BE2C (cell line): ENCODE measurements around the gene CASKIN1.

ENCODE experiments used
- DNase-seq: peaks from one replicate; pipeline ENCODE4 v3.0.0-alpha.2; 2020
- H3K27me3 ChIP-seq: fragments of 250-450 bp; sonication (Bioruptor Pico); 2 replicates; pipeline ENCODE4 v1.5.1; 2020; ENCODE audit warnings: mild to moderate bottlenecking
- H3K36me3 ChIP-seq: fragments of 250-450 bp; sonication (Bioruptor Pico); 2 replicates; pipeline ENCODE4 v1.5.1; 2020; ENCODE audit warnings: mild to moderate bottlenecking
- H3K4me1 ChIP-seq: fragments of 250-450 bp; sonication (Bioruptor Pico); 2 replicates; pipeline ENCODE4 v1.5.1; 2020
- H3K4me3 ChIP-seq: 2 replicates; pipeline ENCODE4 v1.5.1; 2011; ENCODE audit warnings: low read depth, low read length
- H3K9me3 ChIP-seq: fragments of 250-450 bp; sonication (Bioruptor Pico); 2 replicates; pipeline ENCODE4 v1.5.1; 2020
- TF ChIP-seq, protein P1 (sequence below): IDR thresholded peaks from 2 replicates; pipeline ENCODE4 v1.5.1; 2012; ENCODE audit warnings: mild to moderate bottlenecking, low read depth, low read length

The CASKIN1 gene

DNA sequence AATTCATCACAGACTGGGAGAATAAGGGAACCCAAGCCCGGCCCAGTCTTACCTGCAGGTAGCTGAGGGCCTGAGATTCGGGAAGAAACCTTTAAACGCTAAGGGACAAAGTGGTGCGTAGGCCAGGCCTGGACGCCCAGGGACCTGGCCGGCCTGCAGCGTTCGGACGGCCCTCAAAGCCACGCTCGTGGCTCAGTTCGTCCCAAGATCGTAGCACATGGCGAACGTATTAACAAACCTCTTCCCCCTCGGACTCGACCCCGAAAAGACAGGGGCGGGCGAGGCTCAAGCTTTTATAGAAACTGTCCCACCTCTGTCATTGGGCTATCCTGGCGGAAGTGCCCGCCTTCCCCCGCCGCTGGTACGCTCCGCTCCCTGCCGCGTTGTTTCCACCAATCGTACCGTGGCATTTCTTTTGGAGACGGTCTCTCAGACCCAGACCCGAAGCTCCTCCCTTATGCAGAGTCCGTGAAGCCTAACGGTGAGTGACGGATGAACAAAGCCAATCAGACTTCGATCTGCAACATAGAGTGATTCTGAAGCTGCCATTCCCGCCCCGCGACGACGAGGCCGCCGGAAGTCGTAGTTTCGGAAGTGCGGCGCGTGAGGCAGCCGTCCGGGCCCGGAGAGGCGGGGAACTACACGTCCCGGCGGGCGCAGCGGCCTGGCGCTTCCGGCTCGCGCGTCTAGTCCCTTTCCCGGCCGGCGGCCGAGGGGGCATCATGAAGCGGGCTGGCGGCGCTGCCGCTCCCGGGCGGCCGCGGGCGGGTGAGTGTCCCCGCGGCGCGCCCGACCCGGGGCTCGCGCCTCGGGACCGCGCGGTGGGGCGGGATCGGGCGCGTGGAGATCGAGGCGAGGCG is 41.1 kb downstream of the CASKIN1 start, which contains the start of gene TRAF7:
TRAF7 (plus strand) TSS at position 692 of the 860 bp plus-strand sequence. CDS start 8,139 bp downstream, outside the sequence.
- H3K4me1 ChIP-seq: peaks cover 24% of the 10 kb centered on the region
- peaks cover 36% of the 10 kb centered on the region for H3K36me3 ChIP-seq
- TF ChIP-seq, protein P1, sequence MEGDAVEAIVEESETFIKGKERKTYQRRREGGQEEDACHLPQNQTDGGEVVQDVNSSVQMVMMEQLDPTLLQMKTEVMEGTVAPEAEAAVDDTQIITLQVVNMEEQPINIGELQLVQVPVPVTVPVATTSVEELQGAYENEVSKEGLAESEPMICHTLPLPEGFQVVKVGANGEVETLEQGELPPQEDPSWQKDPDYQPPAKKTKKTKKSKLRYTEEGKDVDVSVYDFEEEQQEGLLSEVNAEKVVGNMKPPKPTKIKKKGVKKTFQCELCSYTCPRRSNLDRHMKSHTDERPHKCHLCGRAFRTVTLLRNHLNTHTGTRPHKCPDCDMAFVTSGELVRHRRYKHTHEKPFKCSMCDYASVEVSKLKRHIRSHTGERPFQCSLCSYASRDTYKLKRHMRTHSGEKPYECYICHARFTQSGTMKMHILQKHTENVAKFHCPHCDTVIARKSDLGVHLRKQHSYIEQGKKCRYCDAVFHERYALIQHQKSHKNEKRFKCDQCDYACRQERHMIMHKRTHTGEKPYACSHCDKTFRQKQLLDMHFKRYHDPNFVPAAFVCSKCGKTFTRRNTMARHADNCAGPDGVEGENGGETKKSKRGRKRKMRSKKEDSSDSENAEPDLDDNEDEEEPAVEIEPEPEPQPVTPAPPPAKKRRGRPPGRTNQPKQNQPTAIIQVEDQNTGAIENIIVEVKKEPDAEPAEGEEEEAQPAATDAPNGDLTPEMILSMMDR: no peak
- no peaks in the 10 kb centered on the region for H3K27me3 ChIP-seq
- H3K9me3 ChIP-seq: no peaks in the 10 kb centered on the region
- peak; percentile 99 for DNase-seq
- H3K4me3 ChIP-seq: peak within 1 kb of the TSS; percentile 100

DNA sequence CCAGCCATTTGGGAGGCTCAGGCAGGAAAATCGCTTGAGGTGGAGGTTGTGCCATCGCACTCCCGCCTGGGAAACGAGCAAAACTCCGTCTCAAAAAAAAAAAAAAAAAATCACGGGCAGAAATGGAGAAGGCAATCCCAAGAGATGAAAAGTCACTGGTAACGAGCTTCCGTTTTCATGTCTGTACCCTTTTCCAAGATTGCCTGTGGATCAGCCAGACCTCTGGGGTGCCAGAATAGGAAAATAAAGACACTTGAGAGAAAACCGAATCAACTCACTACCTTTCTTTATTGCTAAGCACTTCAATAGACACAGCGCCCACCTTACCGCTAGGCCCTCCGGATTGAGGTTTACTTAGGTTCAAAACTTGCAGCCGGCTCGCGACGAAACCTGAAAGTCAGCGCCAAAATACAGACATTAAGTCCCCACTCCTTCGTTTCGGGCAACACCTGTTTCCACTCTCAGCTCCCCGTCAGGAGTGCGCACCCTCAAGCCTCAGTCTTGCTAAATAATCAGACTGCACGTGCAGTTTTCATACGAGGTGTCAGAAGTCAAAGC is 41.8 kb downstream of the CASKIN1 start:
- Histone ChIP-seq H3K4me3 (peak overlapping the region; percentile 100), H3K9me3 (no peaks in the 10 kb centered on the region), H3K4me1 (peaks cover 28% of the 10 kb centered on the region), H3K27me3 (no peaks in the 10 kb centered on the region), H3K36me3 (peaks cover 36% of the 10 kb centered on the region)
- TF ChIP-seq, protein P1: no peak
- no peak for DNase-seq

DNA sequence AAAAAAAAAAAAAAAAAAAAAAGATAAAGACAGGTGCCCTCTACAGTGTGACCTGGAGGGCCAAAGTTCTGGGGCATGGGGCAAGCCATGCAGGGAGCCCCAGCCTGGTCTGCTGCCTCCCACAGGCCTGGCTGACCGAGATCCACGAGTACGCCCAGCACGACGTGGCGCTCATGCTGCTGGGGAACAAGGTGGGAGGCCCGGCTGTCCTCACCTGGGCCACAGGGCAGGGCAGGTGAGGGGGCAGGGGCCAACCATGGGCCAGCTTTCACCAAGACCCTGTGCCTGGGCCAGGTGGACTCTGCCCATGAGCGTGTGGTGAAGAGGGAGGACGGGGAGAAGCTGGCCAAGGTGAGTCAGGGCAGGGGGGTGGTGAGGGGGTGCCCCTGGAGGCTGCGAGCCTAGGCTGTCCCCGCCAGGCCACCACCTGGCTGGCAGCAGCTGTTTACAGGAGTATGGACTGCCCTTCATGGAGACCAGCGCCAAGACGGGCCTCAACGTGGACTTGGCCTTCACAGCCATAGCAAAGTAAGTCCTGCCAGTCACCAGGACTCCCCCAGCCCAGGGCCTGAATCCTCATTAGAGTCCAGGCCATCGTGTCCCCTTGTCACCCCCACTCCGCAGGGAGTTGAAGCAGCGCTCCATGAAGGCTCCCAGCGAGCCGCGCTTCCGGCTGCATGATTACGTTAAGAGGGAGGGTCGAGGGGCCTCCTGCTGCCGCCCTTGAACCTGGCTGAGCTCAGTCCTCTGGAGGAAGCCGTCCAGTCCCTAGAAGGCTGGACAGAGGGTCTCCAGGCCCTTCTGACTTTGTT is 43.5 kb downstream of the CASKIN1 start:
- H3K9me3 ChIP-seq: no peaks in the 10 kb centered on the region
- DNase-seq: peak; percentile 69
- H3K27me3 ChIP-seq: no peaks in the 10 kb centered on the region
- H3K4me1 ChIP-seq: peaks cover 28% of the 10 kb centered on the region
- peak overlapping the region; percentile 100 for H3K4me3 ChIP-seq
- H3K36me3 ChIP-seq: peaks cover 36% of the 10 kb centered on the region
- TF ChIP-seq, protein P1: no peak

DNA sequence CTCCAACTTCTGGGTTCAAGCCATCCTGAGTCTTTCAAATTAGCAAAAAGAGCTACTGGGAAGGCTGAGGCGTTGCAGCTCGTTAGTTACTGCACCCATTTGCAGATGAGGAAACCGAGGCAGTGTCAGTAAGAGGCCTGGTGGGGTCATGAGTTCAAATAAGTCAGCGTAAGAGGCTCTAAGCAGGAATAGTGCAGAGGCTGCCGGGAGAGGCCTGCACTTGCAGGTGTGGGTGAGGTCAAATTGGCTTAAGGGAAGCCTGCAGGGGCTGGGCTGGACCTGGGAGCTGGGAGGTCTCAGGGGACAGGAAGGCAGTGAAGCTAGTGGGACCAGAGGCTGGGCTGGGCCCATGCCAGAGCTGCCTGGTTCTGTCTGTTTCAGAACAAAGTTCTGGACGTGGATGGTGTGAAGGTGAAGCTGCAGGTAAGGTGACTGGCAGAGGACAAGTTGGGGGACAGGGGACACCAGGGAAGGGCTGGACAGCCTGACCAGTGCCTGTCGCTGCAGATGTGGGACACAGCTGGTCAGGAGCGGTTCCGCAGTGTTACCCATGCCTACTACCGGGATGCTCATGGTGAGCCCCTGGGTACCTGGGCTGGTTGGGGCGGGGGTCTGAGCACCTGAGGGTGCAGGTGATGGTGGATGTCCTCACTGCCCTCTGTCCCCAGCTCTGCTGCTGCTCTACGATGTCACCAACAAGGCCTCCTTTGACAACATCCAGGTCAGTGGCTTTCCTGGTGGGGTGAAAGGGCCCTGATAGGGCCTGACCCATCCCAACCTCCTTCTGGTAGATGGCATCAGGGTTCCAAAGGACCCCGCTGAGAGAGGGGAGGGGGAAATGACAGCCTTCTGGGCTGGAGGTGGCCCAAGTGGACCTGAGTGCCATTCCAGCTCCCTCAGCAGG is 45.0 kb downstream of the CASKIN1 start:
- Histone ChIP-seq H3K4me3 (peak overlapping the region; percentile 100), H3K4me1 (peaks cover 32% of the 10 kb centered on the region), H3K36me3 (peaks cover 36% of the 10 kb centered on the region), H3K27me3 (no peaks in the 10 kb centered on the region), H3K9me3 (no peaks in the 10 kb centered on the region)
- TF ChIP-seq, protein P1: no peak
- DNase-seq: peak; percentile 64

DNA sequence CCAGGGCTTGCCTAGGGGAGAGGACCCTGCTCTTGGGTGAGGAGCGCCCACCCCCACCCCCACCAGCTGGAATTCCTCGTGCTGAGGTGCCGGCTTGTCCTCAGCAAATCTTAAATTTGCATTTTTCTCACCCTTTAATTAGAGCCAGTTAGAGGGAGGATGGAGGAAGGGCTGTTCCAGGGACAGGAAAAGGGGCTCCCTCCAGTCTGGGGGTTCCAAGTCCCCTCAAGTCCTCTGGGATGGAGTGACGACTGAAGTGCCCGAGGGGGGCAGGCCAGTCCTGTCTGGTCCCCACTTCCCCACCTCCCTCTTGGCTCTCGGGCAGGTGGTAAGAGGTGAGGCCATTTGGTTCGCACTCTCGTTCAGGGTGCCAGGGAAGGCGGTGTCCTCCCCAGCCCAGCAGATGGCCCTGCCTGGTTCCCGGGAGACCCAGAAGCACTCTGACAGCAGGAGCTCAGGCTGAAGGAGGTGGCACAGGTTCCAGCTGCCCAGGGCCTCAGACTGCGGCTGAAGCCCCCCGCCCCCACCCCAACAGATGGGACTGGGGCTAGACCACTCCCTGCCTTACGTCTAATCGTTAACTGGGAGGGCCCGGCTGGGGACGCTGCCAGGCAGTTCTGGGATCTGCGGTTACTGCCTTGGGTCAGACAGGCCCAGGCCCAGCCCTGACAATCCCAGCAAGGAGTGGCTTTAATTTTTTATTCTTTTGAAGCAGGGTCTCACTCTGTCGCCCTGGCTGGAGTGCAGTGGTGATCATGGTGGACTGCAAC is 45.8 kb downstream of the CASKIN1 start:
- H3K4me1 ChIP-seq: peaks cover 32% of the 10 kb centered on the region
- TF ChIP-seq, protein P1: peak; percentile 13; the same call in 1 of the 2 replicates
- no peak overlapping the region; the same call in 1 of the 2 replicates for H3K4me3 ChIP-seq
- no peaks in the 10 kb centered on the region for H3K27me3 ChIP-seq
- peaks cover 36% of the 10 kb centered on the region for H3K36me3 ChIP-seq
- H3K9me3 ChIP-seq: no peaks in the 10 kb centered on the region
- DNase-seq: peak; percentile 93
